ENCODE data around the gene AP2A2.

- TF ChIP-seq, protein P1, sequence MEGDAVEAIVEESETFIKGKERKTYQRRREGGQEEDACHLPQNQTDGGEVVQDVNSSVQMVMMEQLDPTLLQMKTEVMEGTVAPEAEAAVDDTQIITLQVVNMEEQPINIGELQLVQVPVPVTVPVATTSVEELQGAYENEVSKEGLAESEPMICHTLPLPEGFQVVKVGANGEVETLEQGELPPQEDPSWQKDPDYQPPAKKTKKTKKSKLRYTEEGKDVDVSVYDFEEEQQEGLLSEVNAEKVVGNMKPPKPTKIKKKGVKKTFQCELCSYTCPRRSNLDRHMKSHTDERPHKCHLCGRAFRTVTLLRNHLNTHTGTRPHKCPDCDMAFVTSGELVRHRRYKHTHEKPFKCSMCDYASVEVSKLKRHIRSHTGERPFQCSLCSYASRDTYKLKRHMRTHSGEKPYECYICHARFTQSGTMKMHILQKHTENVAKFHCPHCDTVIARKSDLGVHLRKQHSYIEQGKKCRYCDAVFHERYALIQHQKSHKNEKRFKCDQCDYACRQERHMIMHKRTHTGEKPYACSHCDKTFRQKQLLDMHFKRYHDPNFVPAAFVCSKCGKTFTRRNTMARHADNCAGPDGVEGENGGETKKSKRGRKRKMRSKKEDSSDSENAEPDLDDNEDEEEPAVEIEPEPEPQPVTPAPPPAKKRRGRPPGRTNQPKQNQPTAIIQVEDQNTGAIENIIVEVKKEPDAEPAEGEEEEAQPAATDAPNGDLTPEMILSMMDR (IDR thresholded peaks at IDR 0.05) = no peak
- no peak for TF ChIP-seq POLR2A (IDR thresholded peaks at IDR 0.05; ENCODE audit: low read depth)
- no peak for TF ChIP-seq EP300 (IDR thresholded peaks at IDR 0.05)
- no peak for TF ChIP-seq POLR2AphosphoS5 (IDR thresholded peaks at IDR 0.05)
These were observed 135.4 kb downstream of the AP2A2 start for GRCh38 chr11:1060852-1061616.
